Measurements from ENCODE around the gene TMOD1. TPM values are rescaled to one million over a fixed set of nuclear protein-coding genes. Genes with fewer than 3 reads are reported as not detected.
"Not testable (repeated sequence)": the region's sequence is repeated elsewhere in the genome, so short reads cannot be mapped to it uniquely, and the experiment has no call there.

TMOD1 gene
- total RNA-seq, 1 donor from 2014 or later = 21.1 TPM

DNA sequence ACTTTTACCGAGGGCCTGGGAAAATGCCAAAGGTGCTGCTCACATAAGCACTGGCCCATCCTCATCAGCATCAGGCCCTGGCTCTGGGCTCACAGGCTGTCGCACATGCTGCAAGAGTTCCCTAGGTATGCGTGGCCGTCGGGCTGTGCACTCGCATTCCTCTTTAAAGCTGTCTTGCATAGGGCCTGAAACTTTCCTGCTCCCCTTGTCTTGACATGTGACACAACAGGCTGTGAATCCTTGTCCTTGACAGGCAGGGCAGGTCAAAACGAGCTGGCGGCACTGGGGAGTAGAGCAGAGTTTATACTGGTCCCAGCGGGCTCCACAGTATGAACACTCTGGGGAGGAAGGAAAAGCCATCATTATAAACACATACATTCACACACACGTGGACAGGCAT is 101.0 kb downstream of the TMOD1 start:
- peaks cover 10% of the 10 kb centered on the region for H3K4me1 ChIP-seq
- H3K36me3 ChIP-seq = peaks cover 0 to 46% of the 10 kb centered on the region in 2 donors
- H3K4me3 ChIP-seq = no peak overlapping the region
- no peak for TF ChIP-seq POLR2A (IDR thresholded peaks at IDR 0.05)
- TF ChIP-seq POLR2AphosphoS5 (IDR thresholded peaks at IDR 0.05; ENCODE audit: insufficient read depth in 1 of 2, low read depth in 1 of 2) = no peak
- TF ChIP-seq, protein P1, sequence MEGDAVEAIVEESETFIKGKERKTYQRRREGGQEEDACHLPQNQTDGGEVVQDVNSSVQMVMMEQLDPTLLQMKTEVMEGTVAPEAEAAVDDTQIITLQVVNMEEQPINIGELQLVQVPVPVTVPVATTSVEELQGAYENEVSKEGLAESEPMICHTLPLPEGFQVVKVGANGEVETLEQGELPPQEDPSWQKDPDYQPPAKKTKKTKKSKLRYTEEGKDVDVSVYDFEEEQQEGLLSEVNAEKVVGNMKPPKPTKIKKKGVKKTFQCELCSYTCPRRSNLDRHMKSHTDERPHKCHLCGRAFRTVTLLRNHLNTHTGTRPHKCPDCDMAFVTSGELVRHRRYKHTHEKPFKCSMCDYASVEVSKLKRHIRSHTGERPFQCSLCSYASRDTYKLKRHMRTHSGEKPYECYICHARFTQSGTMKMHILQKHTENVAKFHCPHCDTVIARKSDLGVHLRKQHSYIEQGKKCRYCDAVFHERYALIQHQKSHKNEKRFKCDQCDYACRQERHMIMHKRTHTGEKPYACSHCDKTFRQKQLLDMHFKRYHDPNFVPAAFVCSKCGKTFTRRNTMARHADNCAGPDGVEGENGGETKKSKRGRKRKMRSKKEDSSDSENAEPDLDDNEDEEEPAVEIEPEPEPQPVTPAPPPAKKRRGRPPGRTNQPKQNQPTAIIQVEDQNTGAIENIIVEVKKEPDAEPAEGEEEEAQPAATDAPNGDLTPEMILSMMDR (IDR thresholded peaks at IDR 0.05) = no peak
- no peaks in the 10 kb centered on the region for H3K27me3 ChIP-seq
- intact Hi-C loops (cut with DNase I) = no loop called here
- H3K9me3 ChIP-seq = no peaks in the 10 kb centered on the region
- no peak overlapping the region for H3K27ac ChIP-seq
- DNase-seq (ENCODE audit: extremely low spot score in 2 of 2) = no peak

DNA sequence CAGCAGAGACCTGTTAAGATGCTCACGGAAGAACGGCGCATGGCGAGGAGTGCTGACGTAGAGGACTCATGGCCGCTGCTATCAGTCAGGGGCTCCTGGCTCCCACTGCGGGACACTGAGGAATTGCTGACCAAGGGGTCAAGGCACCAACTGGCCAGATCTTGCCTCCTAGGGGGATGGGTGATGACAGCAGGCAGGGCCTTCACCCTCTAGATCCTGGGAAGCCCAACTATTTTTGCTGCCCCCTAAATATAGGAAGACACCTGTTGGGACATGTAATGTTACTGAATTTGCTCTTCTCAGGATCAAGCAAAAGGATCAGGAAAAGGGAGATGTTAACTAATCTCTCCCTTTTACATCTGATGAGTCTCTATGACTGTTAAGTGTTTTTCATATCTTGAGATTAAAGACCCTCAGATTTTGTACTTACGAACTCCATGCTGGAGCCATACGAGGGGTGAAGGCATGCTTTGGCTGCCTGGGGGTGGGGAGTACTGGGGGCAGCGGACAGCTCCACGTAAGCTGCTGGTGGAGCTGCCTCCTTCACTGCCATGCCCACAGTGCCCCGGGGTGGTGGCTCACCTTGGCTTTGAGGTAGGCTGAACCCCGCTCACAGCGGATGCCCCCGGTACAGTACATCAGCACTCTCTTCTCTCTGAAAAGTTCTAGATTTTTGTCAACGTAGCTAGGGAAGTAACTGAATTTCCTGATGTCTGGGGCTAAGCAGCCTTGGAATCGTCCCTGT is 103.6 kb downstream of the TMOD1 start:
- Histone ChIP-seq H3K27me3 (no peaks in the 10 kb centered on the region), H3K27ac (no peak overlapping the region), H3K4me1 (no peaks in the 10 kb centered on the region), H3K4me3 (no peak overlapping the region), H3K9me3 (no peaks in the 10 kb centered on the region), H3K36me3 (peaks cover 0 to 47% of the 10 kb centered on the region in 2 donors)
- intact Hi-C loops (cut with DNase I) = no loop called here
- TF ChIP-seq POLR2AphosphoS5 (IDR thresholded peaks at IDR 0.05; ENCODE audit: insufficient read depth in 1 of 2, low read depth in 1 of 2) = peak in 1 of 2 donors; percentile 13
- no peak for TF ChIP-seq POLR2A (IDR thresholded peaks at IDR 0.05)
- TF ChIP-seq, protein P1 (IDR thresholded peaks at IDR 0.05) = no peak
- no peak for DNase-seq (ENCODE audit: extremely low spot score in 2 of 2)

DNA sequence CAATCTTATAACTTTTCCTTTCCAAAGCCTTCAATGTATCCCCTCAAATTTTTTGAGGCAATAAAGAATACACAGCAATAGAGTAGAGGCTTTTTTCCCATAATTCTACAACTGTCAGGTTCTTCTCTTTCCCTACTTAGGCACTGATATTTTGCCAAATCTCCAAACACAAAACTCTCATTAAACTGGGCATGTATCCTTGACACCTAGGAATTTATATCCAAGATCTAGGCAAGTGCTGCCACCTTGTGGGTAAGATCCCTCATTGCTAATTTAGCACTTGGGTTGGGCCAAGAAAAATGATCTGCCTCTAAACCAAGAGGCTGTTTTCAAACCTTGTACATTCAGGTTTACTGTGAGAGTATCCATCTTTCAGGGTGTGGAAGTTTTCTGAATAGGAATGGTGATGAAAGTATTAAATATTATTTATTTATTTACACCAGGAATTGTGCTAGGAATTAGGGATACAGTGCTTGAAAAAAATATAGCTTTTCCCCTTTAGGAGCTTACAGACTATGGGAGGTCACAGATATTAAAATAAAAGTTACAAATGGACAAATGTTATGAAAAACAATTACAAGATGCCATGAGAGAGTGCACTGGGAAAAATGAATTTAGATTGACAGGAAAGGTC is 114.1 kb downstream of the TMOD1 start:
- peaks cover 0 to 14% of the 10 kb centered on the region in 2 donors for H3K36me3 ChIP-seq
- H3K27me3 ChIP-seq = no peaks in the 10 kb centered on the region
- DNase-seq (ENCODE audit: extremely low spot score in 2 of 2) = no peak
- intact Hi-C loops (cut with DNase I) = loop anchor here (2.0 to 5.0 kb wide), 2 partner anchors 147 to 203 kb away; partner anchors contain the start of gene TDRD7
- H3K27ac ChIP-seq = no peak overlapping the region
- H3K4me1 ChIP-seq = no peaks in the 10 kb centered on the region
- H3K9me3 ChIP-seq = no peaks in the 10 kb centered on the region
- no peak overlapping the region for H3K4me3 ChIP-seq
- TF ChIP-seq POLR2A (IDR thresholded peaks at IDR 0.05) = no peak
- TF ChIP-seq, protein P1 (IDR thresholded peaks at IDR 0.05) = peak; percentile 75 to 84 (median 83)
- TF ChIP-seq POLR2AphosphoS5 (IDR thresholded peaks at IDR 0.05; ENCODE audit: insufficient read depth in 1 of 2, low read depth in 1 of 2) = peak in 1 of 2 donors; percentile 67

DNA sequence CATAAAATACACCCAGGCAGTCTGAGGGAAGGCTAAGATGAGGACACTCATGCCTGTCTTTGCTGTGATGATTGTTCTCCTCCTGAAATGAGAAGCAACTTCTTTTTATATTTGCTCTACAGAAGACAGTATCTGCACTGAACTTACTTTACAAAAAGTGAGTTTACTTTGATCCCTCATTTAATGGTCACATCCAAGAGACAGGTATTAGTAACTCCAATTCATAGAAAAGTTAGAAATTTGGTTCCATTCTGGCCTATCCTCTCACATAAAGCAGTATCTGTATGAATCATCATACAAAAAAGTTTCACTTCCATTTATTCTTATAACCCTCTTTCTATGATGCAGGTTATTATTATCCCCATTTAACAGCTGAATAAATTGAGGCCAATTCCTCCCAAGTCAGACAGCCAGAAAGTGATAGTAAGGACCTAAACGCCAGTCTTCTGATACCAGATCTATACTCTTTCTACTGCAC is 116.5 kb downstream of the TMOD1 start:
- H3K27me3 ChIP-seq = no peaks in the 10 kb centered on the region
- no peak overlapping the region for H3K4me3 ChIP-seq
- peaks cover 0 to 13% of the 10 kb centered on the region in 2 donors for H3K36me3 ChIP-seq
- H3K27ac ChIP-seq = no peak overlapping the region
- intact Hi-C loops (cut with DNase I) = loop anchor here (5.0 kb wide), 1 partner anchor 206 kb away; the partner anchor contains the start of gene TDRD7
- TF ChIP-seq, protein P1 (IDR thresholded peaks at IDR 0.05) = no peak
- TF ChIP-seq POLR2A (IDR thresholded peaks at IDR 0.05) (no peak), POLR2AphosphoS5 (IDR thresholded peaks at IDR 0.05; ENCODE audit: insufficient read depth in 1 of 2, low read depth in 1 of 2) (no peak)
- DNase-seq (ENCODE audit: extremely low spot score in 2 of 2) = no peak
- no peaks in the 10 kb centered on the region for H3K9me3 ChIP-seq
- no peaks in the 10 kb centered on the region for H3K4me1 ChIP-seq

DNA sequence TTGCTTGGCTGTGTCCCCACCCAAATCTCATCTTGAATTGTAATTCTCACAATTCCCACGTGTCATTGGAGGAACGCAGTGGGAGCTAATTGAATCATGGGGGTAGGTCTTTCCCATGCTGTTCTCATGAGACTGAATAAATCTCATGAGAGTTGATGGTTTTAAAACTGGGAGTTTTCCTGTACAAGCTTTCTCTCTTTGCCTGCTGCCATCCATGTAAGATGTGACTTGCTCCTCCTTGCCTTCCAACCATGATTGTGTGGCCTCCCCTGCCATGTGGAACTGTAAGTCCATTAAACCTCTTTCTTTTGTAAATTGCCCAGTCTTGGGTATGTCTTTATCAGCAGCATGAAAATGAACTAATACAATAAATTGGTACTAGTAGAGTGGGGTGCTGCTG is 118.6 kb downstream of the TMOD1 start:
- H3K9me3 ChIP-seq; DNase-seq (ENCODE audit: extremely low spot score in 2 of 2); H3K27me3 ChIP-seq; H3K27ac ChIP-seq; intact Hi-C loops (cut with DNase I); H3K4me3 ChIP-seq; H3K4me1 ChIP-seq: not testable (repeated sequence)
- peaks cover 0 to 33% of the 10 kb centered on the region in 2 donors for H3K36me3 ChIP-seq

DNA sequence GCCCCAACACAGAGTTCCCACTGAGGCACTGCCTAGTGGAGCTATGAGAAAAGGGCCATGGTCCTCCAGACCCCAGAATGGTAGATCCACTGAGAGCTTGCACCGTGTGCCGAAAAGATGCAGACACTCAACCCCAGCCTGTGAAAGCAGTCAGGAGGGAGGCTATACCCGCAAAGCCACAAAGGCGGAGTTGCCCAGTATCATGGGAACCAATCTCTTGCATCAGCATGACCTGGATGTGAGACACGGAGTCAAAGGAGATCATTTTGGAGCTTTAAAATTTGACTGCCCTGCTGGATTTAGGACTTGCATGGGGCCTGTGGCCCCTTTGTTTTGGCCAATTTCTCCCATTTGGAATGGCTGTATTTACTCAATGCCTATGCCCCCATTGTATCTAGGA is 121.0 kb downstream of the TMOD1 start:
- H3K27ac ChIP-seq; DNase-seq (ENCODE audit: extremely low spot score in 2 of 2); H3K4me3 ChIP-seq; intact Hi-C loops (cut with DNase I); H3K4me1 ChIP-seq; H3K27me3 ChIP-seq; H3K9me3 ChIP-seq: not testable (repeated sequence)
- peaks cover 0 to 39% of the 10 kb centered on the region in 2 donors for H3K36me3 ChIP-seq

Data from vagina (tissue), 2 donors.